NB4 (cell line): ENCODE measurements around the gene C5.

Source experiments
- CTCF ChIP-seq: IDR thresholded peaks from one replicate; pipeline ENCODE4 v1.5.1; 2012; ENCODE audit warnings: low read depth, low read length
- MAX ChIP-seq: IDR thresholded peaks from 2 replicates; pipeline ENCODE4 v1.6.1; 2011; ENCODE audit warnings: low read depth, low read length
- MYC ChIP-seq: IDR thresholded peaks from 2 replicates; pipeline ENCODE4 v1.6.1; 2011; ENCODE audit warnings: low read depth, low read length
- POLR2A ChIP-seq: IDR thresholded peaks from 2 replicates; pipeline ENCODE4 v1.6.1; 2011; ENCODE audit warnings: mild to moderate bottlenecking; ENCODE audit not compliant: insufficient read length; ENCODE audit errors: extremely low read depth

- TF ChIP-seq POLR2A (no peak), CTCF (no peak), MAX (no peak), MYC (no peak)
These were observed 130.0 kb downstream of the C5 start for GRCh38 chr9:120919843-120920805.
